IMR-90 (cell line): ENCODE results near the gene C12orf57. TPM values are rescaled to one million over a fixed set of nuclear protein-coding genes. Genes with fewer than 3 reads are reported as not detected.

Experiments
- ATAC-seq: fragments of 200-7000 bp; cut with Tn5 transposase; 2 replicates; pipeline ENCODE4 v1.9.1; 2020; ENCODE audit warnings: low read depth, mild to moderate bottlenecking, moderate library complexity
- BruUV-seq: library from RNA; stranded (reverse); fragments of 400-500 nt; replicated peaks from 2 replicates; lab custom pipeline; 2021; lab: Mats Ljungman, UMichigan
- CTCF ChIA-PET: fragments of 300-600 bp; formaldehyde crosslinking; extraction: SDS; loops from one replicate; lab custom pipeline; 2021; ENCODE audit warnings: antibody characterized with exemption; lab: Yijun Ruan, JAX
- POLR2A ChIA-PET: fragments of 300-600 bp; sonication (Branson Sonifier 250); formaldehyde crosslinking; loops from one replicate; lab custom pipeline; 2022; ENCODE audit warnings: antibody characterized with exemption; ENCODE audit not compliant: unreplicated experiment; lab: Charles Lee
- DNase-seq: peaks from one replicate; pipeline ENCODE4 v3.0.0; 2013
- H2AFZ ChIP-seq: replicated peaks from 2 replicates; pipeline ENCODE3; 2013; ENCODE audit warnings: low read length, mild to moderate bottlenecking; ENCODE audit not compliant: poor library complexity
- H2AK5ac ChIP-seq: 2 replicates; pipeline ENCODE4 v1.6.1; 2013; ENCODE audit warnings: low read depth, low read length, inconsistent platforms
- H2AK9ac ChIP-seq: replicated peaks from 2 replicates; pipeline ENCODE3; 2013; ENCODE audit warnings: mild to moderate bottlenecking, low read depth, low read length, moderate library complexity; ENCODE audit not compliant: poor library complexity
- H2BK120ac ChIP-seq: 2 replicates; pipeline ENCODE4 v1.6.1; 2013; ENCODE audit warnings: low read depth, low read length, inconsistent platforms
- H2BK15ac ChIP-seq: 3 replicates; pipeline ENCODE4 v1.6.1; 2013; ENCODE audit warnings: low read depth, low read length, inconsistent platforms
- H2BK20ac ChIP-seq: 2 replicates; pipeline ENCODE4 v1.6.1; 2013; ENCODE audit warnings: low read depth, mild to moderate bottlenecking, inconsistent platforms, low read length, moderate library complexity
- H2BK5ac ChIP-seq: 2 replicates; pipeline ENCODE4 v1.6.1; 2013; ENCODE audit warnings: mild to moderate bottlenecking, low read depth, low read length, inconsistent platforms; ENCODE audit not compliant: poor library complexity, severe bottlenecking
- H3K14ac ChIP-seq: replicated peaks from 2 replicates; pipeline ENCODE4 v1.6.1; 2013; ENCODE audit warnings: low read depth, low read length, inconsistent platforms
- H3K18ac ChIP-seq: 2 replicates; pipeline ENCODE4 v1.6.1; 2013; ENCODE audit warnings: low read depth, low read length, control low read depth
- H3K23ac ChIP-seq: 2 replicates; pipeline ENCODE4 v1.6.1; 2013; ENCODE audit warnings: low read depth, low read length, inconsistent platforms
- H3K27ac ChIP-seq: 2 replicates; pipeline ENCODE4 v1.5.1; 2013; ENCODE audit warnings: mild to moderate bottlenecking, control low read depth, low read length; ENCODE audit not compliant: insufficient read depth
- H3K27me3 ChIP-seq: 2 replicates; pipeline ENCODE4 v1.6.1; 2013; ENCODE audit warnings: low read length; ENCODE audit not compliant: control insufficient read depth, insufficient read depth
- H3K36me3 ChIP-seq: 2 replicates; pipeline ENCODE4 v1.6.1; 2013; ENCODE audit warnings: low read length, mixed read lengths; ENCODE audit not compliant: control insufficient read depth, insufficient read depth
- H3K4ac ChIP-seq: 2 replicates; pipeline ENCODE4 v1.6.1; 2013; ENCODE audit warnings: low read depth, low read length, inconsistent platforms
- H3K4me1 ChIP-seq: 2 replicates; pipeline ENCODE4 v1.6.1; 2013; ENCODE audit warnings: low read length, mixed read lengths; ENCODE audit not compliant: control insufficient read depth, insufficient read depth
- H3K4me2 ChIP-seq: 2 replicates; pipeline ENCODE4 v1.6.1; 2013; ENCODE audit warnings: low read depth, mild to moderate bottlenecking, control low read depth, low read length, moderate library complexity
- H3K4me3 ChIP-seq: 2 replicates; pipeline ENCODE4 v1.5.1; 2013; ENCODE audit warnings: low read depth, mild to moderate bottlenecking, control low read depth, low read length, moderate library complexity; ENCODE audit not compliant: insufficient read depth
- H3K56ac ChIP-seq: 2 replicates; pipeline ENCODE4 v1.6.1; 2013; ENCODE audit warnings: low read length, inconsistent platforms; ENCODE audit not compliant: insufficient read depth; ENCODE audit errors: extremely low read depth
- H3K79me1 ChIP-seq, 2 experiments: 2 replicates each; pipeline ENCODE4 v1.6.1; 2013; ENCODE audit warnings: low read length in 2 of 2, inconsistent platforms in 1 of 2, low read depth in 1 of 2
- H3K9ac ChIP-seq: 2 replicates; pipeline ENCODE4 v1.6.1; 2013; ENCODE audit warnings: low read depth, low read length, control low read depth
- H3K9me1 ChIP-seq: 2 replicates; pipeline ENCODE4 v1.6.1; 2013; ENCODE audit warnings: low read length, inconsistent platforms; ENCODE audit not compliant: insufficient read depth
- H3K9me3 ChIP-seq: 2 replicates; pipeline ENCODE4 v1.6.1; 2013; ENCODE audit warnings: low read length; ENCODE audit not compliant: control insufficient read depth, insufficient read depth
- H4K20me1 ChIP-seq: 2 replicates; pipeline ENCODE4 v1.6.1; 2013; ENCODE audit warnings: low read length, inconsistent platforms; ENCODE audit not compliant: insufficient read depth
- H4K5ac ChIP-seq: 2 replicates; pipeline ENCODE4 v1.6.1; 2013; ENCODE audit warnings: mild to moderate bottlenecking, low read depth, low read length, control low read depth
- H4K8ac ChIP-seq, 2 experiments: 2 replicates each; pipeline ENCODE4 v1.6.1; 2013; ENCODE audit warnings: low read depth in 2 of 2, low read length in 2 of 2, control low read depth in 1 of 2, inconsistent platforms in 1 of 2
- H4K91ac ChIP-seq: 2 replicates; pipeline ENCODE4 v1.6.1; 2013; ENCODE audit warnings: low read depth, low read length, inconsistent platforms; ENCODE audit not compliant: insufficient read depth
- CTCF ChIP-seq: conservative IDR thresholded peaks from 2 replicates; pipeline ENCODE4 v1.5.1; 2012; ENCODE audit warnings: mild to moderate bottlenecking, low read depth, low read length, improper control_type of control experiment
- NFE2L2 ChIP-seq: fragments of 150-350 bp; IDR thresholded peaks from 2 replicates; pipeline ENCODE4 v1.6.1; 2016; ENCODE audit warnings: low read depth, mild to moderate bottlenecking, low read length
- POLR2A ChIP-seq: IDR thresholded peaks from 2 replicates; pipeline ENCODE4 v1.6.1; 2012; ENCODE audit warnings: mild to moderate bottlenecking, low read depth, low read length
- USF2 ChIP-seq: fragments of 150-350 bp; IDR thresholded peaks from 2 replicates; pipeline ENCODE4 v1.6.1; 2017; ENCODE audit warnings: mild to moderate bottlenecking, antibody characterized with exemption, low read length, low read depth
- WGBS, 2 experiments: methylation state at CpG; one replicate each; pipeline versions ENCODE4 v1.1.5 to v1.1.7; 2013; ENCODE audit warnings: missing lambda C conversion rate in 2 of 2; ENCODE audit not compliant: insufficient read length in 1 of 2; ENCODE audit errors: extremely low coverage in 2 of 2; 5-methylcytosine and 5-hydroxymethylcytosine counted together
- dilution Hi-C: fragments of 300-500 bp; cut with HindIII; formaldehyde crosslinking; loops from one replicate; pipeline ENCODE4 v1.14.3; 2018; ENCODE audit warnings: low sequenced_read_pairs; ENCODE audit not compliant: unreplicated experiment
- in situ Hi-C: fragments of 300-500 bp; cut with MboI; formaldehyde crosslinking; loops from 3 replicates; pipeline ENCODE4 v1.14.3; 2019; ENCODE audit warnings: low sequenced_read_pairs, inconsistent platforms, mixed read lengths
- intact Hi-C: fragments of 100-400 bp; cut with micrococcal nuclease; formaldehyde crosslinking; loops from 2 replicates; pipeline ENCODE4 v1.10.0; 2022
- polyA plus RNA-seq, 3 experiments: library from polyadenylated mRNA; depleted of rRNA; stranded (reverse); fragments of >200 nt; gene quantifications; 2 replicates each; pipeline ENCODE4 v1.2.3, GENCODE V29; 2012; ENCODE audit warnings: low replicate concordance in 1 of 3
- total RNA-seq: library from RNA; depleted of rRNA; stranded (reverse); fragments of >200 nt; gene quantifications from 2 replicates; pipeline ENCODE4 v1.2.3, GENCODE V29; 2012

Gene C12orf57
- total and polyA plus RNA-seq, 2 of the 4 experiments (the other 2 are of a cell fraction) = 238 to 530 TPM

DNA sequence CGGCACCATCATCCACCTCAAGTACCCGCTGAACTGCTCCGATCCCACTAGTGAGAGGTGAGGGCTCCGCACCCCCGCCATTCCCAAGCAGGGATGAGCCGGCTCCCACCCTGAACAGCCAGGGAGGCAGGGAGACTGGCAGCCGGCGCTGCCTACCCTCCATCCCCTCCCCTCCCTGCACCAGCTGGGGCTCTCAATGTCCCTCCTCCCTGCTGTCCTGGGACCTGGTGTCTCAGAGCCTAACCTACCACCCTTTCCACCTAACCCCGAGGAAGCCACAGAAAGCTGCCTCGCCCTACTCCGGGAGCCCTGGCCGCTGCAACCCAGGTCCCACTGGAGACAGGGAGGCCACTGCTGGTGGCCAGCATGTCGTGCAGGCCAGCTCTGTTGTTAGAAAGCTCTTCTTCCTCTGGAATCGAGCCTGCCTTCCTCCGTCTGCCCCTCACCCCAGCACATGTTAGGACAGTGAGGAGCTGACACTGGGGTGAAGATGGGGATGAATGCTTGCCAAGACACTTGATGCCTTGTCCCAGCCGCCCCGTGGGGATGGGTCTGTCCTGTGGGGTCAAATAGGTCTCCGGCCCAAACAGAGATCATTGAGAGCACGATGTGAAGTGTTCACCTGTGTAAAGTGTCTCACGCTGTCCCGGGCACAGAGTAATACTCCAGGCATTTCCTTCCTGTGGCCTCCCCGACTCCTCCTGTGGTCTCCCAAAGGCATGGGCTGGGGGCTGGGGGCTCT, 8.5 kb downstream of the C12orf57 start (continued):
- TF ChIP-seq NFE2L2 = no peak

- no peaks in the 10 kb centered on the region for H3K27me3 ChIP-seq
- H3K14ac ChIP-seq = 0 out of 2 replicates have a peak overlapping the region, but pooled peaks have one; percentile 71
- H3K4ac ChIP-seq = no peak overlapping the region
- ATAC-seq (no peak), DNase-seq (no peak)
- POLR2A ChIA-PET = no interaction called here
- CTCF ChIA-PET = interaction anchor here (1.4 kb wide), 1 partner anchor 8 kb away, joined by 4 read pairs; no protein-coding TSS in a partner anchor
- no peak overlapping the region for H2BK5ac ChIP-seq
- no peak overlapping the region for H3K56ac ChIP-seq
- H3K18ac ChIP-seq = no peak overlapping the region
- H2AK9ac ChIP-seq = peak overlapping the region; percentile 81
- TF ChIP-seq CTCF (no peak), USF2 (no peak), POLR2A (no peak)
- no peak overlapping the region for H3K9ac ChIP-seq
- H3K23ac ChIP-seq = no peak overlapping the region
- no peak overlapping the region for H3K27ac ChIP-seq
- H3K9me3 ChIP-seq = no peaks in the 10 kb centered on the region
- intact Hi-C loops (no loop called here), dilution Hi-C loops (no loop called here), in situ Hi-C loops (no loop called here)
- H2AK5ac ChIP-seq = no peak overlapping the region
- no peak overlapping the region for H4K91ac ChIP-seq
- H3K36me3 ChIP-seq = no peaks in the 10 kb centered on the region
- H2BK120ac ChIP-seq = no peak overlapping the region
- no peaks in the 10 kb centered on the region for H4K20me1 ChIP-seq
- H4K8ac ChIP-seq = peak overlapping the region in 1 of 2 experiments; percentile 10; a peak in 1 of 4 replicates
- H3K79me1 ChIP-seq = no peaks in the 10 kb centered on the region
- H2BK20ac ChIP-seq = no peak overlapping the region
- H2BK15ac ChIP-seq = no peak overlapping the region
- 93% methylated on average over 10 of the region's 15 CpGs; no CpG with 5 or more reads in 1 of the 2 experiments for WGBS, 2 experiments
- H3K9me1 ChIP-seq = no peaks in the 10 kb centered on the region
- H3K4me1 ChIP-seq = 0 out of 2 replicates have a peak, but pooled peaks cover 2% of the 10 kb centered on the region
- peak overlapping the region; percentile 87 for H2AFZ ChIP-seq
- no TSS peak for BruUV-seq
- no peak overlapping the region for H4K5ac ChIP-seq
- H3K4me2 ChIP-seq = no peak overlapping the region
- no peak overlapping the region for H3K4me3 ChIP-seq
Observed at GRCh38 chr12:6952863-6953441, 9.1 kb downstream of the C12orf57 start.
